Measurements from ENCODE around the gene CLSTN1. TPM values are rescaled to one million over a fixed set of nuclear protein-coding genes. Genes with fewer than 3 reads are reported as not detected.
A peak's percentile ranks its signal among the peaks of the same experiment; 100 is the strongest.

Gene CLSTN1
- total and polyA plus RNA-seq, 5 donors: 51.4 to 72.1 (median 69.4) TPM

- H3K4me1 ChIP-seq (ENCODE audit: control insufficient read depth, insufficient read depth, low read length): no peaks in the 10 kb centered on the region
- intact Hi-C loops (cut with DNase I): no loop called here
- H3K27me3 ChIP-seq (ENCODE audit: control insufficient read depth, insufficient read depth): no peaks in the 10 kb centered on the region
- no peak overlapping the region for H3K27ac ChIP-seq (ENCODE audit: low read length)
- H3K4me3 ChIP-seq (ENCODE audit: low read length): no peak overlapping the region
- WGBS: 80% methylated on average over 8 of the region's 8 CpGs
- ATAC-seq (no peak), DNase-seq (no peak)
- H3K9me3 ChIP-seq (ENCODE audit: control insufficient read depth, low read length): no peaks in the 10 kb centered on the region
Observed at GRCh38 chr1:9852004-9852403, 28.2 kb upstream of the CLSTN1 start.

- no peaks in the 10 kb centered on the region for H3K4me1 ChIP-seq (ENCODE audit: control insufficient read depth, insufficient read depth, low read length)
- H3K27ac ChIP-seq (ENCODE audit: low read length): no peak overlapping the region
- DNase-seq: no peak
- no peak for ATAC-seq
- 76% methylated on average over 18 of the region's 18 CpGs for WGBS
- no peaks in the 10 kb centered on the region for H3K27me3 ChIP-seq (ENCODE audit: control insufficient read depth, insufficient read depth)
- intact Hi-C loops (cut with DNase I): no loop called here
- no peaks in the 10 kb centered on the region for H3K9me3 ChIP-seq (ENCODE audit: control insufficient read depth, low read length)
- no peak overlapping the region for H3K4me3 ChIP-seq (ENCODE audit: low read length)
Observed at GRCh38 chr1:9850442-9851162, 26.8 kb upstream of the CLSTN1 start.

- no peak overlapping the region for H3K27ac ChIP-seq (ENCODE audit: low read length)
- H3K9me3 ChIP-seq (ENCODE audit: control insufficient read depth, low read length): no peaks in the 10 kb centered on the region
- no peak overlapping the region for H3K4me3 ChIP-seq (ENCODE audit: low read length)
- intact Hi-C loops (cut with DNase I): no loop called here
- H3K4me1 ChIP-seq (ENCODE audit: control insufficient read depth, insufficient read depth, low read length): no peaks in the 10 kb centered on the region
- ATAC-seq (no peak), DNase-seq (no peak)
- WGBS: 78% methylated on average over 20 of the region's 20 CpGs
- no peaks in the 10 kb centered on the region for H3K27me3 ChIP-seq (ENCODE audit: control insufficient read depth, insufficient read depth)
Observed at GRCh38 chr1:9849691-9850441, 26.1 kb upstream of the CLSTN1 start.

GRCh38 chr1:9848022-9848421, 24.3 kb upstream of the CLSTN1 start:
- no peaks in the 10 kb centered on the region for H3K27me3 ChIP-seq (ENCODE audit: control insufficient read depth, insufficient read depth)
- peak in 1 of 2 donors; percentile 62 for ATAC-seq
- DNase-seq: peak in 1 of 3 donors; percentile 58
- H3K4me3 ChIP-seq (ENCODE audit: low read length): no peak overlapping the region
- no peak overlapping the region for H3K27ac ChIP-seq (ENCODE audit: low read length)
- WGBS: 29% methylated on average over 8 of the region's 8 CpGs
- peaks cover 4% of the 10 kb centered on the region for H3K4me1 ChIP-seq (ENCODE audit: control insufficient read depth, insufficient read depth, low read length)
- intact Hi-C loops (cut with DNase I): no loop called here
- H3K9me3 ChIP-seq (ENCODE audit: control insufficient read depth, low read length): no peaks in the 10 kb centered on the region

GRCh38 chr1:9847269-9847668, 23.5 kb upstream of the CLSTN1 start:
- no peak for DNase-seq
- intact Hi-C loops (cut with DNase I): no loop called here
- H3K27me3 ChIP-seq (ENCODE audit: control insufficient read depth, insufficient read depth): no peaks in the 10 kb centered on the region
- 88% methylated on average over 2 of the region's 2 CpGs for WGBS
- H3K9me3 ChIP-seq (ENCODE audit: control insufficient read depth, low read length): no peaks in the 10 kb centered on the region
- H3K27ac ChIP-seq (ENCODE audit: low read length): no peak overlapping the region
- peaks cover 7% of the 10 kb centered on the region for H3K4me1 ChIP-seq (ENCODE audit: control insufficient read depth, insufficient read depth, low read length)
- H3K4me3 ChIP-seq (ENCODE audit: low read length): no peak overlapping the region
- no peak for ATAC-seq

- Histone ChIP-seq H3K27ac (ENCODE audit: low read length) (no peak overlapping the region), H3K27me3 (ENCODE audit: control insufficient read depth, insufficient read depth) (no peaks in the 10 kb centered on the region)
- intact Hi-C loops (cut with DNase I): no loop called here
Observed at GRCh38 chr1:9846611-9847171, 22.9 kb upstream of the CLSTN1 start.

GRCh38 chr1:9845914-9846313, 22.1 kb upstream of the CLSTN1 start:
- Histone ChIP-seq H3K9me3 (ENCODE audit: control insufficient read depth, low read length) (no peaks in the 10 kb centered on the region), H3K27ac (ENCODE audit: low read length) (no peak overlapping the region), H3K27me3 (ENCODE audit: control insufficient read depth, insufficient read depth) (no peaks in the 10 kb centered on the region), H3K4me1 (ENCODE audit: control insufficient read depth, insufficient read depth, low read length) (peaks cover 7% of the 10 kb centered on the region), H3K4me3 (ENCODE audit: low read length) (no peak overlapping the region)
- intact Hi-C loops (cut with DNase I): no loop called here
- no peak for DNase-seq
- 62% methylated on average over 9 of the region's 9 CpGs for WGBS
- no peak for ATAC-seq

More at GRCh38 chr1:9846611-9847171, 22.9 kb upstream of the CLSTN1 start:
- DNase-seq: no peak
- Histone ChIP-seq H3K4me1 (ENCODE audit: control insufficient read depth, insufficient read depth, low read length) (peaks cover 7% of the 10 kb centered on the region), H3K9me3 (ENCODE audit: control insufficient read depth, low read length) (no peaks in the 10 kb centered on the region), H3K4me3 (ENCODE audit: low read length) (no peak overlapping the region)
- ATAC-seq: no peak
- WGBS: 77% methylated on average over 17 of the region's 17 CpGs

- ATAC-seq: no peak
- no peak for DNase-seq
Observed at GRCh38 chr1:9844756-9845155, 21.0 kb upstream of the CLSTN1 start.

GRCh38 chr1:9844106-9844505, 20.3 kb upstream of the CLSTN1 start:
- peaks cover 7% of the 10 kb centered on the region for H3K4me1 ChIP-seq (ENCODE audit: control insufficient read depth, insufficient read depth, low read length)
- ATAC-seq (peak; percentile 8 to 12), DNase-seq (no peak)
- WGBS: 42% methylated on average over 12 of the region's 12 CpGs
- H3K9me3 ChIP-seq (ENCODE audit: control insufficient read depth, low read length): no peaks in the 10 kb centered on the region
- H3K4me3 ChIP-seq (ENCODE audit: low read length): no peak overlapping the region
- intact Hi-C loops (cut with DNase I): no loop called here
- no peak overlapping the region for H3K27ac ChIP-seq (ENCODE audit: low read length)
- H3K27me3 ChIP-seq (ENCODE audit: control insufficient read depth, insufficient read depth): no peaks in the 10 kb centered on the region

More at GRCh38 chr1:9844756-9845155, 21.0 kb upstream of the CLSTN1 start:
- Histone ChIP-seq H3K4me1 (ENCODE audit: control insufficient read depth, insufficient read depth, low read length) (peaks cover 7% of the 10 kb centered on the region), H3K4me3 (ENCODE audit: low read length) (no peak overlapping the region), H3K9me3 (ENCODE audit: control insufficient read depth, low read length) (no peaks in the 10 kb centered on the region), H3K27ac (ENCODE audit: low read length) (no peak overlapping the region), H3K27me3 (ENCODE audit: control insufficient read depth, insufficient read depth) (no peaks in the 10 kb centered on the region)
- WGBS: 81% methylated on average over 7 of the region's 7 CpGs
- intact Hi-C loops (cut with DNase I): no loop called here

- H3K4me1 ChIP-seq (ENCODE audit: control insufficient read depth, insufficient read depth, low read length): peaks cover 7% of the 10 kb centered on the region
- peak; percentile 7 to 8 for ATAC-seq
- 75% methylated on average over 7 of the region's 7 CpGs for WGBS
- intact Hi-C loops (cut with DNase I): no loop called here
- H3K9me3 ChIP-seq (ENCODE audit: control insufficient read depth, low read length): no peaks in the 10 kb centered on the region
- H3K27me3 ChIP-seq (ENCODE audit: control insufficient read depth, insufficient read depth): no peaks in the 10 kb centered on the region
- H3K27ac ChIP-seq (ENCODE audit: low read length): no peak overlapping the region
- no peak overlapping the region for H3K4me3 ChIP-seq (ENCODE audit: low read length)
- no peak for DNase-seq
Observed at GRCh38 chr1:9843576-9843945, 19.8 kb upstream of the CLSTN1 start.

Measured in right cardiac atrium (tissue), 5 donors.